K562 (cell line): Measurements from ENCODE around the gene DNMT1. TPM values are rescaled to one million over a fixed set of nuclear protein-coding genes. Genes with fewer than 3 reads are reported as not detected.

Experiments used
- DEAF1 ChIP-seq: fragments of 450-650 bp; formaldehyde crosslinking; IDR thresholded peaks from 2 replicates; pipeline ENCODE4 v1.4.0; 2020; ENCODE audit warnings: mild to moderate bottlenecking, moderate library complexity
- E2F5 ChIP-seq: sonication (generic); formaldehyde crosslinking; IDR thresholded peaks from 2 replicates; pipeline ENCODE4 v1.8.0; 2022; ENCODE audit warnings: mild to moderate bottlenecking, missing genetic modification reagents
- E2F8 ChIP-seq: fragments of 450-650 bp; IDR thresholded peaks from 2 replicates; pipeline ENCODE4 v1.7.1; 2018; ENCODE audit warnings: mild to moderate bottlenecking, low read depth; ENCODE audit not compliant: partially characterized antibody
- ELF2 ChIP-seq: fragments of 250-450 bp; sonication (Bioruptor Pico); IDR thresholded peaks from 2 replicates; pipeline ENCODE4 v1.5.0; 2021; ENCODE audit warnings: mild to moderate bottlenecking
- GTF3C2 ChIP-seq: IDR thresholded peaks from 3 replicates; pipeline ENCODE4 v1.6.1; 2011; ENCODE audit warnings: borderline replicate concordance, mild to moderate bottlenecking, moderate library complexity; ENCODE audit not compliant: insufficient read length; ENCODE audit errors: extremely low read depth
- HOXB6 ChIP-seq: fragments of 250-450 bp; sonication (Bioruptor Pico); IDR thresholded peaks from 2 replicates; pipeline ENCODE4 v1.5.1; 2022; ENCODE audit warnings: mild to moderate bottlenecking, borderline replicate concordance
- NCOA4 ChIP-seq: fragments of 450-650 bp; IDR thresholded peaks from 2 replicates; pipeline ENCODE4 v1.6.1; 2018; ENCODE audit warnings: mild to moderate bottlenecking; ENCODE audit not compliant: partially characterized antibody
- POLR3A ChIP-seq: IDR thresholded peaks from 2 replicates; pipeline ENCODE4 v1.6.1; 2011; ENCODE audit warnings: borderline replicate concordance, mild to moderate bottlenecking, moderate library complexity; ENCODE audit not compliant: insufficient read length, insufficient read depth; ENCODE audit errors: extremely low read depth
- SAFB2 ChIP-seq: fragments of 200-400 bp; formaldehyde crosslinking; IDR thresholded peaks from 2 replicates; pipeline ENCODE4 v1.6.1; 2018; ENCODE audit warnings: borderline replicate concordance, low read length, low read depth, moderate library complexity; ENCODE audit not compliant: severe bottlenecking
- SIN3A ChIP-seq, 2 experiments: fragments of 150-350 bp in 1 of 2; IDR thresholded peaks; 2 replicates each; pipeline ENCODE4 v1.6.1; 2011 to 2016; ENCODE audit warnings: borderline replicate concordance in 2 of 2, low read depth in 2 of 2, low read length in 2 of 2, mild to moderate bottlenecking in 2 of 2, moderate library complexity in 2 of 2; ENCODE audit not compliant: control insufficient read depth in 1 of 2
- SNAPC5 ChIP-seq: fragments of 250-450 bp; sonication (Bioruptor Pico); IDR thresholded peaks from 2 replicates; pipeline ENCODE4 v1.8.0; 2021; ENCODE audit warnings: moderate library complexity, mild to moderate bottlenecking, inconsistent platforms
- SRF ChIP-seq, 2 experiments: fragments of 250-450, 450-650 bp in 1 of 2; sonication (Bioruptor Pico) in 1 of 2; sonication (generic) in 1 of 2; formaldehyde crosslinking; IDR thresholded peaks; 2 replicates each; pipeline versions ENCODE4 v1.5.0 to v1.5.1; 2020 to 2022; ENCODE audit warnings: mild to moderate bottlenecking in 1 of 2, missing genetic modification reagents in 1 of 2
- ZBTB1 ChIP-seq: sonication (generic); formaldehyde crosslinking; IDR thresholded peaks from 2 replicates; pipeline ENCODE4 v1.8.1; 2023; ENCODE audit warnings: missing genetic modification reagents, low read depth, mild to moderate bottlenecking, borderline replicate concordance
- ZNF347 ChIP-seq: fragments of 450-650 bp; formaldehyde crosslinking; IDR thresholded peaks from 2 replicates; pipeline ENCODE4 v1.4.0; 2020; ENCODE audit warnings: low read depth, mild to moderate bottlenecking, moderate library complexity
- ZNF57 ChIP-seq: fragments of 450-650 bp; formaldehyde crosslinking; IDR thresholded peaks from 2 replicates; pipeline ENCODE4 v1.4.0; 2020; ENCODE audit warnings: mild to moderate bottlenecking, moderate library complexity
- ZNF586 ChIP-seq: fragments of 450-650 bp; formaldehyde crosslinking; conservative IDR thresholded peaks from 2 replicates; pipeline ENCODE4 v1.4.0; 2020; ENCODE audit warnings: mild to moderate bottlenecking, moderate library complexity
- polyA plus RNA-seq, 8 experiments: library from polyadenylated mRNA; depleted of rRNA in 4 of 8; stranded (reverse) in 5 of 8; unstranded in 3 of 8; fragments of >200 nt; fragmentation: Nextera tagmentation in 2 of 8; fragmentation: Illumina TruSeq in 1 of 8; extraction: Ambion mirVana in 2 of 8; extraction: Trizol in 1 of 8; gene quantifications; 2 replicates each; pipeline versions ENCODE4 v1.2.1 to v1.2.3, GENCODE V29; 2011 to 2014; ENCODE audit warnings: inconsistent platforms in 1 of 8, missing spikeins in 1 of 8
- total RNA-seq, 7 experiments: library from RNA; depleted of rRNA in 6 of 7; stranded (reverse); fragments of >200 nt in 6 of 7; fragmentation: Illumina TruSeq in 2 of 7; extraction: Trizol in 2 of 7; gene quantifications; 2 replicates each; pipeline versions ENCODE4 v1.2.1 to v1.2.3, GENCODE V29; 2011 to 2021; ENCODE audit warnings: low replicate concordance in 1 of 7

The DNMT1 gene
- total and polyA plus RNA-seq, 9 of the 15 experiments (the other 6 are each of a cell fraction or from before 2014, with no cell fraction given), result 80.1 to 271 (median 121) TPM

GRCh38 chr19:10112895-10113591 is 81.7 kb downstream of the DNMT1 start (continued):
- no peak for TF ChIP-seq ZNF347 (CRISPR knock-in tag)
- TF ChIP-seq ELF2 (CRISPR knock-in tag), result no peak
- peak; percentile 67; the same call in 1 of the 2 replicates for TF ChIP-seq ZNF57 (CRISPR knock-in tag)
- TF ChIP-seq SRF (CRISPR knock-in tag; IDR thresholded peaks at IDR 0.05), result peak in 1 of 2 experiments; percentile 30; a peak in 1 of 4 replicates
- peak; percentile 10; the same call in 1 of the 2 replicates for TF ChIP-seq ZNF586 (CRISPR knock-in tag)
- TF ChIP-seq GTF3C2, result no peak
- peak; percentile 58 for TF ChIP-seq E2F8
- TF ChIP-seq POLR3A, result no peak
- TF ChIP-seq HOXB6 (CRISPR knock-in tag), result no peak
- 0 out of 2 replicates have a peak, but pooled peaks have one; percentile 23 for TF ChIP-seq E2F5 (CRISPR knock-in tag)
- TF ChIP-seq DEAF1 (CRISPR knock-in tag), result peak; percentile 45; the same call in 1 of the 2 replicates
- TF ChIP-seq SNAPC5, result no peak
- no peak for TF ChIP-seq NCOA4
- TF ChIP-seq SAFB2, result no peak
- no peak for TF ChIP-seq ZBTB1 (CRISPR knock-in tag)
- TF ChIP-seq SIN3A (IDR thresholded peaks at IDR 0.05; ENCODE audit: borderline replicate concordance in 2 of 2, control insufficient read depth in 1 of 2, low read depth in 2 of 2, low read length in 2 of 2), result 0 out of 4 replicates have a peak, but pooled peaks of 1 of the 2 experiments have one; percentile 14
